Measurements from ENCODE around the gene LIMCH1.
"Not testable (repeated sequence)": the region's sequence is repeated elsewhere in the genome, so short reads cannot be mapped to it uniquely, and the experiment has no call there.

LIMCH1 gene

GRCh38 chr4:41696131-41696530 lies 158.2 kb downstream of the LIMCH1 start:
- TF ChIP-seq POLR2A (IDR thresholded peaks at IDR 0.05; ENCODE audit: extremely low read depth, insufficient read length) (no peak), MAX (IDR thresholded peaks at IDR 0.05; ENCODE audit: low read depth, low read length) (no peak), MYC (IDR thresholded peaks at IDR 0.05; ENCODE audit: low read depth, low read length) (no peak)
- TF ChIP-seq, protein P1, sequence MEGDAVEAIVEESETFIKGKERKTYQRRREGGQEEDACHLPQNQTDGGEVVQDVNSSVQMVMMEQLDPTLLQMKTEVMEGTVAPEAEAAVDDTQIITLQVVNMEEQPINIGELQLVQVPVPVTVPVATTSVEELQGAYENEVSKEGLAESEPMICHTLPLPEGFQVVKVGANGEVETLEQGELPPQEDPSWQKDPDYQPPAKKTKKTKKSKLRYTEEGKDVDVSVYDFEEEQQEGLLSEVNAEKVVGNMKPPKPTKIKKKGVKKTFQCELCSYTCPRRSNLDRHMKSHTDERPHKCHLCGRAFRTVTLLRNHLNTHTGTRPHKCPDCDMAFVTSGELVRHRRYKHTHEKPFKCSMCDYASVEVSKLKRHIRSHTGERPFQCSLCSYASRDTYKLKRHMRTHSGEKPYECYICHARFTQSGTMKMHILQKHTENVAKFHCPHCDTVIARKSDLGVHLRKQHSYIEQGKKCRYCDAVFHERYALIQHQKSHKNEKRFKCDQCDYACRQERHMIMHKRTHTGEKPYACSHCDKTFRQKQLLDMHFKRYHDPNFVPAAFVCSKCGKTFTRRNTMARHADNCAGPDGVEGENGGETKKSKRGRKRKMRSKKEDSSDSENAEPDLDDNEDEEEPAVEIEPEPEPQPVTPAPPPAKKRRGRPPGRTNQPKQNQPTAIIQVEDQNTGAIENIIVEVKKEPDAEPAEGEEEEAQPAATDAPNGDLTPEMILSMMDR (IDR thresholded peaks at IDR 0.05; ENCODE audit: low read depth, low read length), result no peak
- DNase-seq (ENCODE audit: low read depth), result peak; percentile 87
- H3K4me3 ChIP-seq (ENCODE audit: low read depth, low read length), result no peak overlapping the region

DNA sequence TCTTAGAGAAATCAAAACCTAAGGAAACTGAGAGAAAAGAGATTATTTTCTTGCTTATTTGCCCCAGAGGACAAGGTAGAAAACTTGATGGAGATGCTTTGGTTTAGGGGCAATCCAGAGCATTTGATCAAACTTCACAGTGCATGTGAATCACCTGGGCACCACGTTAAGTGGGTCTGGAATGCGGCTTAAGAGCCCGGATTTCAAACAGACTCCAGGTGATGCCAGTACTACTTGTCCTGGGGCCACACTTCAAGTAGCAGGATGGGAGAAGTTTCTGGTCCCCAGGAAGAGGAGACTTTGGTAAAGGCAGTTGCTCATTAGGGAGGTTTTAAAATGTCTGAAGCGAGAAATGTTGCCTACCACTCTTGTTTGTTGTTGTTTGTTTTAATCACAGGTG lies 158.8 kb downstream of the LIMCH1 start:
- TF ChIP-seq POLR2A (IDR thresholded peaks at IDR 0.05; ENCODE audit: extremely low read depth, insufficient read length) (no peak), MYC (IDR thresholded peaks at IDR 0.05; ENCODE audit: low read depth, low read length) (no peak), MAX (IDR thresholded peaks at IDR 0.05; ENCODE audit: low read depth, low read length) (no peak)
- TF ChIP-seq, protein P1 (IDR thresholded peaks at IDR 0.05; ENCODE audit: low read depth, low read length), result no peak
- DNase-seq (ENCODE audit: low read depth), result no peak
- no peak overlapping the region for H3K4me3 ChIP-seq (ENCODE audit: low read depth, low read length)

- TF ChIP-seq, protein P1 (IDR thresholded peaks at IDR 0.05; ENCODE audit: low read depth, low read length), result no peak
- TF ChIP-seq MYC (IDR thresholded peaks at IDR 0.05; ENCODE audit: low read depth, low read length), result no peak
- no peak overlapping the region for H3K4me3 ChIP-seq (ENCODE audit: low read depth, low read length)
- no peak for DNase-seq (ENCODE audit: low read depth)
Observed at GRCh38 chr4:41701983-41702382, 164.0 kb downstream of the LIMCH1 start.

DNA sequence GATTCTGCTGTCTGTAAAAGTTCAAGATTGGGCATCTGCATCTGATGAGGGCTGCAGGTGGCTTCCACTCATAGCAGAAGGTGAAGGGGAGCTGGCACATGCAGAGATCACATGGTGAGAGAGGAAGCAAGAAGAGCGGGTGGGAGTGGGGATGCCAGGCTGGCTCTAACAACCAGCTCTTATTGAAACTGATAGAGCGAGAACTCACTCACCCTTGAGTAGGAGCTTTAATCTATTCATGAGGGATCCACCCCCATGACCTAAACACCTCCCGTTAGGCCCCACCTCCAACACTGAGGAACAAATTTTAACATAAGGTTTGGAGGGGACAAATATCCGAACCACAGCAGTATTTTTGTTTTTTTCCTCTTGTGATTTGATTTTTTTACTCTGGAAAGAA lies 164.8 kb downstream of the LIMCH1 start:
- no peak overlapping the region for H3K4me3 ChIP-seq (ENCODE audit: low read depth, low read length)
- no peak for TF ChIP-seq POLR2A (IDR thresholded peaks at IDR 0.05; ENCODE audit: extremely low read depth, insufficient read length)
- TF ChIP-seq, protein P1 (IDR thresholded peaks at IDR 0.05; ENCODE audit: low read depth, low read length), result no peak
- TF ChIP-seq MYC (IDR thresholded peaks at IDR 0.05; ENCODE audit: low read depth, low read length), result no peak
- TF ChIP-seq MAX (IDR thresholded peaks at IDR 0.05; ENCODE audit: low read depth, low read length), result no peak
- no peak for DNase-seq (ENCODE audit: low read depth)

DNA sequence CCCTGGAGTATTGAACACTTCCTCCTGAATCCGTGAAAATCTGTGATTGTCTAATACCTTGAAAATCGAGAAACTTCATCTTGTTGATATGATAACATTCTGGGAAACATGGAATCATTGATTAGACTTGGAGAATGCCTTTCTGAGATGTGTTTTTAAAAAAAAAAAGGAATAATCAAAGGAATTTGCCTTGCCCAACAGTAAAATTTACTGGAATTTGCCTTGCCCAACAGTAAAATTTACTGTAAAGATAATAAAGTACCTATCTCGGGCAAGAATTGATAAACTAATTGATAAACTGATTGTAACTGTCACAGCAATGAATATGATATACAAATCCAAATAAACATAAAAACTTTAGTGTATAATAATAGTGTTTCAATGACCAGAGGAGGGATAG lies 165.8 kb downstream of the LIMCH1 start:
- TF ChIP-seq MYC (IDR thresholded peaks at IDR 0.05; ENCODE audit: low read depth, low read length), result no peak
- no peak for TF ChIP-seq POLR2A (IDR thresholded peaks at IDR 0.05; ENCODE audit: extremely low read depth, insufficient read length)
- TF ChIP-seq, protein P1 (IDR thresholded peaks at IDR 0.05; ENCODE audit: low read depth, low read length), result no peak
- TF ChIP-seq MAX (IDR thresholded peaks at IDR 0.05; ENCODE audit: low read depth, low read length), result no peak
- no peak overlapping the region for H3K4me3 ChIP-seq (ENCODE audit: low read depth, low read length)
- DNase-seq (ENCODE audit: low read depth), result no peak

GRCh38 chr4:41709844-41710481 lies 172.0 kb downstream of the LIMCH1 start:
- no peak overlapping the region for H3K4me3 ChIP-seq (ENCODE audit: low read depth, low read length)
- TF ChIP-seq MYC (IDR thresholded peaks at IDR 0.05; ENCODE audit: low read depth, low read length) (no peak), POLR2A (IDR thresholded peaks at IDR 0.05; ENCODE audit: extremely low read depth, insufficient read length) (no peak)
- peak; percentile 37 for DNase-seq (ENCODE audit: low read depth)

DNA sequence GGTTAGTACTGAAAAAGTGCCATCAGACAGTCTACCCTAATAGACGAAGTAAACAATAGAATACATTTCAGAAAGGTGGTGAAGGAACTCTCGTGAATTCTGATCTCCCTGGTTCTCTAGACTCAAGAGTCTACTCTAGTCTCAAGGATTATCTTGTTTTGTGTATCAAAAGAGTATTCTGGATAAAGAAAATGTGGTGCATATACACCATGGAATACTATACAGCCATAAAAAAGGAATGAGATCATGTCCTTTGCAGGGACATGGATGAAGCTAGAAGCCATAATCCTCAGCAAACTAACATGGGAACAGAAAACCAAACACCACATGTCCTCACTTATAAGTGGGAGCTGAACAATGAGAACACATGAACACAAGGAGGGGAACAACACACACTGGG lies 173.7 kb downstream of the LIMCH1 start:
- not testable (repeated sequence) for DNase-seq (ENCODE audit: low read depth); H3K4me3 ChIP-seq (ENCODE audit: low read depth, low read length)

All from NB4 (cell line).